Urinary bladder (tissue), 4 donors: ENCODE measurements around the gene GRSF1. TPM values are rescaled to one million over a fixed set of nuclear protein-coding genes. Genes with fewer than 3 reads are reported as not detected.

Source experiments
- DNase-seq: peaks from one replicate; pipeline ENCODE4 v3.0.0-alpha.2; 2015; ENCODE audit errors: extremely low spot score
- H3K27ac ChIP-seq: one replicate; pipeline ENCODE4 v1.5.1; 2013; ENCODE audit warnings: low read depth, mild to moderate bottlenecking, moderate library complexity
- H3K36me3 ChIP-seq: one replicate; pipeline ENCODE4 v1.6.1; 2013; ENCODE audit warnings: mild to moderate bottlenecking, moderate library complexity; ENCODE audit not compliant: insufficient read depth
- H3K4me1 ChIP-seq: one replicate; pipeline ENCODE4 v1.6.1; 2013; ENCODE audit warnings: mild to moderate bottlenecking, moderate library complexity; ENCODE audit not compliant: insufficient read depth
- H3K4me3 ChIP-seq: one replicate; pipeline ENCODE4 v1.5.1; 2013; ENCODE audit warnings: low read depth, low read length
- WGBS: extraction: QIAGEN DNeasy Blood & Tissue Kit; methylation state at CpG from one replicate; pipeline ENCODE4 v1.1.7; 2013; 5-methylcytosine and 5-hydroxymethylcytosine counted together
- polyA plus RNA-seq: library from polyadenylated mRNA; stranded (reverse); fragments of 200-250 nt; gene quantifications from one replicate; pipeline ENCODE4 v1.2.3, GENCODE V29; 2013
- small RNA-seq: library from RNA; depleted of rRNA; stranded (forward); fragments of <200 nt; gene quantifications from one replicate; pipeline ENCODE3, GENCODE V24; 2014
- total RNA-seq: library from RNA; depleted of rRNA; stranded (reverse); fragments of >200 nt; gene quantifications from one replicate; pipeline ENCODE4 v1.2.3, GENCODE V29; 2014
- donor health status: healthy with polysubstance abuse.
- donor health status: healthy.

GRSF1 gene
- total and polyA plus RNA-seq, 2 donors: 54.0 to 75.6 TPM

DNA sequence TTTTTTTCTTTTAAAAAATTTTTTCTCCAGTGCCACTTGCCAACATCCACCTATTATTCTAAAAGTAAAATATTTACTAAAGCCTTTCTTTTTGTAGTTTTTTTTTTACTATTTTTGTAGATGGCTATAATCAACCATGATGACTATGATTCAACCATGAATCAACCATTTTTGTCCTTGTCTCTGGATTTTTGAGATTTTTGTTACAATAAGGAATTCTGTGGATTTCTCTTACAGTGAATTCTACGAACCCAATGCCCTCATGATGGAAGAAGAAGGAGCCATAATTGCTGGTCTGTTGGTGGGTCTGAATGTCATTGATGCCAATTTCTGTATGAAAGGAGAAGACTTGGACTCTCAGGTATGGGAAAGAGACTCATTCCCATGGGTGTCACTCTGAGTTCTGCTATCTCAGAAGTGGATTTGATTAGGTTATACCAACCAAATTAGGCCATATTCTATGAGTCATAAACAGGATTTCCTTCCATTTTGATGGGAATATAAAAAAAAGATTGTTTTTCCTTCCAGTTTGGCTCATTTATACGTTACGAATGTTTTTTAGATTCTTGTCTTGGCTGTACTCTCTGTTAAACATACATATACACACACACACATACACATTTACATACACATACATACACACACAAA is 71.3 kb downstream of the GRSF1 start:
- no peak overlapping the region for H3K4me3 ChIP-seq
- H3K36me3 ChIP-seq: peaks cover 10% of the 10 kb centered on the region
- H3K27ac ChIP-seq: no peak overlapping the region
- WGBS: 93% methylated on average over 3 of the region's 3 CpGs
- no peaks in the 10 kb centered on the region for H3K4me1 ChIP-seq
- no peak for DNase-seq

Small RNA genes within 50 kb of the gene (small RNA-seq; reads per million reads assigned to genes)
- gene RF00026: not detected
- gene RNU6-891P: not detected

Other genes starting within 250 kb of the GRSF1 start
- gene AMBN, start 247.6 kb downstream of the GRSF1 start, total RNA-seq: not detected
- gene AMBN, start 247.6 kb downstream of the GRSF1 start, polyA plus RNA-seq: not detected
- gene ENAM, start 211.1 kb downstream of the GRSF1 start, total RNA-seq: 0.32 TPM
- gene ENAM, start 211.1 kb downstream of the GRSF1 start, polyA plus RNA-seq: 0.16 TPM
- gene JCHAIN, start 173.4 kb downstream of the GRSF1 start, total RNA-seq: 4.5 TPM
- gene JCHAIN, start 173.4 kb downstream of the GRSF1 start, polyA plus RNA-seq: 6.9 TPM
- gene UTP3, start 151.4 kb downstream of the GRSF1 start, total RNA-seq: 17.5 TPM
- 25.5 TPM for gene UTP3, start 151.4 kb downstream of the GRSF1 start, polyA plus RNA-seq
- 137 TPM for gene RUFY3, start 117.9 kb downstream of the GRSF1 start, total RNA-seq
- gene RUFY3, start 117.9 kb downstream of the GRSF1 start, polyA plus RNA-seq: 23.6 TPM
- 51.5 TPM for gene MOB1B, start 62.5 kb upstream of the GRSF1 start, total RNA-seq
- gene MOB1B, start 62.5 kb upstream of the GRSF1 start, polyA plus RNA-seq: 8.0 TPM
- gene DCK, start 153.8 kb upstream of the GRSF1 start, total RNA-seq: 26.3 TPM
- 15.5 TPM for gene DCK, start 153.8 kb upstream of the GRSF1 start, polyA plus RNA-seq